Small intestine (tissue), 7 donors: ENCODE results near the gene CSNK2A2. TPM values are rescaled to one million over a fixed set of nuclear protein-coding genes. Genes with fewer than 3 reads are reported as not detected.

Source experiments
- DNase-seq, 2 donors: peaks; one replicate each; pipeline versions ENCODE4 v3.0.0 to v3.0.0-alpha.2; 2013
- FAIRE-seq: peaks from 2 replicates; lab custom pipeline; 2012; peaks lifted over from hg19 to GRCh38; lab: Jason Lieb, UNC
- H3K27ac ChIP-seq, 3 donors: one replicate each; pipeline ENCODE4 v1.5.1; 2013; ENCODE audit warnings: low read length in 2 of 3, mild to moderate bottlenecking in 2 of 3, control low read depth in 1 of 3, inconsistent platforms in 1 of 3, low read depth in 1 of 3, moderate library complexity in 1 of 3
- H3K27me3 ChIP-seq, 3 donors: one replicate each; pipeline ENCODE4 v1.6.1; 2013; ENCODE audit warnings: low read length in 3 of 3, inconsistent platforms in 1 of 3; ENCODE audit not compliant: control insufficient read depth in 3 of 3, insufficient read depth in 3 of 3
- H3K36me3 ChIP-seq, 3 donors: one replicate each; pipeline ENCODE4 v1.6.1; 2013; ENCODE audit warnings: low read length in 3 of 3, inconsistent platforms in 1 of 3, low read depth in 1 of 3, mild to moderate bottlenecking in 1 of 3, moderate library complexity in 1 of 3; ENCODE audit not compliant: control insufficient read depth in 3 of 3, insufficient read depth in 2 of 3
- H3K4me1 ChIP-seq, 3 donors: one replicate each; pipeline ENCODE4 v1.6.1; 2013; ENCODE audit warnings: low read length in 2 of 3, inconsistent platforms in 1 of 3, low read depth in 1 of 3, mild to moderate bottlenecking in 1 of 3, moderate library complexity in 1 of 3; ENCODE audit not compliant: control insufficient read depth in 3 of 3, insufficient read depth in 2 of 3
- H3K4me3 ChIP-seq, 3 donors: one replicate each; pipeline ENCODE4 v1.5.1; 2013; ENCODE audit warnings: low read length in 3 of 3, control low read depth in 1 of 3, inconsistent platforms in 1 of 3, low read depth in 1 of 3, mild to moderate bottlenecking in 1 of 3, moderate library complexity in 1 of 3
- H3K9me3 ChIP-seq, 2 donors: one replicate each; pipeline ENCODE4 v1.6.1; 2013; ENCODE audit warnings: low read depth in 1 of 2, low read length in 1 of 2; ENCODE audit not compliant: control insufficient read depth in 2 of 2, insufficient read depth in 1 of 2
- WGBS, 3 donors: extraction: QIAGEN DNeasy Blood & Tissue Kit; methylation state at CpG; one replicate each; pipeline ENCODE4 v1.1.7; 2013; 5-methylcytosine and 5-hydroxymethylcytosine counted together
- polyA plus RNA-seq, 4 donors: library from polyadenylated mRNA; stranded (reverse) in 3 of 4; unstranded in 1 of 4; fragments of 200-250 nt in 3 of 4; fragments of 120-200 nt in 1 of 4; gene quantifications; one replicate each; pipeline versions ENCODE4 v1.2.1 to v1.2.3, GENCODE V29; 2013
- donor health status: healthy with polysubstance abuse.
- donor health status: control.
- donor health status: control.
- donor health status: Bipolar disorder and iron deficiency.
- donor health status: healthy.

The CSNK2A2 gene
- polyA plus RNA-seq, 4 donors = 15.0 to 49.3 (median 20.1) TPM

GRCh38 chr16:58127033-58127556 lies 70.8 kb downstream of the CSNK2A2 start:
- Histone ChIP-seq H3K9me3 (peaks cover 0 to 9% of the 10 kb centered on the region in 2 donors), H3K36me3 (peaks cover 0 to 3% (median 0%) of the 10 kb centered on the region in 3 donors), H3K27ac (peak overlapping the region in 2 of 3 donors; percentile 30 to 99), H3K27me3 (no peaks in the 10 kb centered on the region), H3K4me1 (peaks cover 4 to 36% (median 8%) of the 10 kb centered on the region in 3 donors), H3K4me3 (peak overlapping the region in 2 of 3 donors; percentile 14 to 100)
- FAIRE-seq (no peak), DNase-seq (peak; percentile 42 to 60)
- 5 to 20% (median 15%) methylated on average over 7 of the region's 7 CpGs for WGBS, 3 donors

- 52 to 68% (median 53%) methylated on average over 4 of the region's 4 CpGs for WGBS, 3 donors
- Histone ChIP-seq H3K36me3 (peaks cover 0 to 3% (median 0%) of the 10 kb centered on the region in 3 donors), H3K27me3 (no peaks in the 10 kb centered on the region), H3K27ac (peak overlapping the region in 1 of 3 donors; percentile 46), H3K4me1 (peaks cover 5 to 42% (median 13%) of the 10 kb centered on the region in 3 donors), H3K9me3 (peaks cover 0 to 9% of the 10 kb centered on the region in 2 donors), H3K4me3 (no peak overlapping the region)
- FAIRE-seq = no peak
- no peak for DNase-seq
Observed at GRCh38 chr16:58126451-58126961, 71.4 kb downstream of the CSNK2A2 start.

- Histone ChIP-seq H3K4me3 (no peak overlapping the region), H3K27ac (no peak overlapping the region), H3K4me1 (peaks cover 6 to 48% (median 19%) of the 10 kb centered on the region in 3 donors), H3K27me3 (no peaks in the 10 kb centered on the region), H3K36me3 (peaks cover 0 to 3% (median 0%) of the 10 kb centered on the region in 3 donors), H3K9me3 (peaks cover 0 to 9% of the 10 kb centered on the region in 2 donors)
- DNase-seq (peak in 1 of 2 donors; percentile 17), FAIRE-seq (no peak)
- WGBS, 3 donors = 50 to 67% (median 52%) methylated on average over 10 of the region's 10 CpGs
Observed at GRCh38 chr16:58125781-58126335, 72.0 kb downstream of the CSNK2A2 start.

GRCh38 chr16:58125041-58125440 lies 72.9 kb downstream of the CSNK2A2 start:
- Histone ChIP-seq H3K27ac (no peak overlapping the region), H3K36me3 (peaks cover 0 to 3% (median 0%) of the 10 kb centered on the region in 3 donors), H3K4me3 (no peak overlapping the region), H3K9me3 (peaks cover 0 to 5% of the 10 kb centered on the region in 2 donors), H3K4me1 (peaks cover 9 to 56% (median 21%) of the 10 kb centered on the region in 3 donors), H3K27me3 (no peaks in the 10 kb centered on the region)
- 80 to 91% (median 88%) methylated on average over 4 of the region's 4 CpGs for WGBS, 3 donors
- no peak for DNase-seq
- no peak for FAIRE-seq

- DNase-seq (no peak), FAIRE-seq (no peak)
- Histone ChIP-seq H3K36me3 (peaks cover 0 to 3% (median 0%) of the 10 kb centered on the region in 3 donors), H3K27ac (peak overlapping the region in 1 of 3 donors; percentile 55), H3K9me3 (peaks cover 0 to 1% of the 10 kb centered on the region in 2 donors), H3K4me3 (no peak overlapping the region), H3K27me3 (no peaks in the 10 kb centered on the region), H3K4me1 (peaks cover 9 to 54% (median 21%) of the 10 kb centered on the region in 3 donors)
- 29 to 50% (median 34%) methylated on average over 1 of the region's 1 CpG for WGBS, 3 donors
Observed at GRCh38 chr16:58124601-58124915, 73.3 kb downstream of the CSNK2A2 start.

GRCh38 chr16:58123896-58124600 lies 73.9 kb downstream of the CSNK2A2 start:
- Histone ChIP-seq H3K4me1 (peaks cover 9 to 57% (median 21%) of the 10 kb centered on the region in 3 donors), H3K4me3 (no peak overlapping the region), H3K9me3 (no peaks in the 10 kb centered on the region), H3K27me3 (no peaks in the 10 kb centered on the region), H3K36me3 (peaks cover 0 to 3% (median 0%) of the 10 kb centered on the region in 3 donors), H3K27ac (peak overlapping the region; percentile 55 to 87 (median 74))
- DNase-seq (peak; percentile 39 to 78), FAIRE-seq (no peak)
- WGBS, 3 donors = 38 to 50% (median 43%) methylated on average over 8 of the region's 8 CpGs

- Histone ChIP-seq H3K4me3 (no peak overlapping the region), H3K27ac (peak overlapping the region; percentile 27 to 82 (median 57)), H3K36me3 (peaks cover 0 to 8% (median 3%) of the 10 kb centered on the region in 3 donors), H3K27me3 (no peaks in the 10 kb centered on the region), H3K4me1 (peaks cover 9 to 38% (median 13%) of the 10 kb centered on the region in 3 donors), H3K9me3 (no peaks in the 10 kb centered on the region)
- no peak for FAIRE-seq
- peak; percentile 57 to 91 for DNase-seq
- WGBS, 3 donors = 18 to 43% (median 38%) methylated on average over 6 of the region's 6 CpGs
Observed at GRCh38 chr16:58121132-58121531, 76.8 kb downstream of the CSNK2A2 start.

GRCh38 chr16:58120234-58120633 lies 77.7 kb downstream of the CSNK2A2 start:
- H3K4me1 ChIP-seq = peaks cover 7 to 35% (median 16%) of the 10 kb centered on the region in 3 donors

More at GRCh38 chr16:58120234-58120633, 77.7 kb downstream of the CSNK2A2 start:
- Histone ChIP-seq H3K4me3 (no peak overlapping the region), H3K27ac (peak overlapping the region in 1 of 3 donors; percentile 27), H3K36me3 (peaks cover 0 to 11% (median 9%) of the 10 kb centered on the region in 3 donors), H3K27me3 (no peaks in the 10 kb centered on the region), H3K9me3 (no peaks in the 10 kb centered on the region)
- DNase-seq (no peak), FAIRE-seq (no peak)
- 21 to 47% (median 38%) methylated on average over 3 of the region's 3 CpGs for WGBS, 3 donors
